DMS153 treated with DMSO at 0.1 percent for 48 hours (cell line): Measurements from ENCODE around the gene NUBPL.
"Not testable (repeated sequence)": the region's sequence is repeated elsewhere in the genome, so short reads cannot be mapped to it uniquely, and the experiment has no call there.

Experiments
- DNase-seq: peaks from one replicate; lab custom pipeline; 2025; ENCODE audit not compliant: unreplicated experiment; lab: John Stamatoyannopoulos, UW

NUBPL gene

DNA sequence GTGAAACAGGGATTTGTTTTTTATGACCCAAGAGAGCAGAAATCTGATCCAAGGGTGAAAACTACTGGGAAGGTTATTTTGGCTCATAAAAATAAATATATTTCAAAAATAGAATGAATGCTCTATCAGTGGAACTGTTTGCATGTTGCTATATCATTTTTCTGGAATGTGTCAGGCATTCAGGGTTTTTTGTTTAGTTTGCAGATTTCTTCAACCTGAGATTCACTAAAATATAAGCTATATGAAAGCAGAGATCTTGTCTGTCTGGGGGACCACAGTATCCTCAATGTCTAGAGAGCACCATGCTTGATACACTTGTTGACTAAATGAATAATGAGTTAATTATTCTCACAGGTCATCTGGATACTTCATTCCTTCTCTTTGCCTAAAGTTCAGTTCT is 165.1 kb downstream of the NUBPL start:
- DNase-seq = no peak

DNA sequence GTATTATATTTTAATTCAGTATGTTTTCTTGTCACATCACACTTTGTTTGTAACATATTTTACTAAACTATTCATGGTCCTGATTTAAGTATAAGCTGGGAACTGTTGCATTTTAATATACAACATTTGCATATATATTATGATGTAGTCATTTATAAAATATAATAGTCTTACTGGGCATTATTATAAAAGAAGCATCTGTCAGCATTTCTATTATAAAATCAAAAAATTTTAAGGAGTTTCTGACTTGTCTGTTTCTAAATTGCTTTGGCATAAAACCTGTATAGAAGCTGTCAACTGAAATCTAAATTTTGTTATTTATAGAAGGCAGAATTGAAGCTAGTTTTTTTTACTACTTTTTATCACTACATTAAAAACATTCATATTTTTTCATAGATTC is 166.6 kb downstream of the NUBPL start:
- DNase-seq = no peak

DNA sequence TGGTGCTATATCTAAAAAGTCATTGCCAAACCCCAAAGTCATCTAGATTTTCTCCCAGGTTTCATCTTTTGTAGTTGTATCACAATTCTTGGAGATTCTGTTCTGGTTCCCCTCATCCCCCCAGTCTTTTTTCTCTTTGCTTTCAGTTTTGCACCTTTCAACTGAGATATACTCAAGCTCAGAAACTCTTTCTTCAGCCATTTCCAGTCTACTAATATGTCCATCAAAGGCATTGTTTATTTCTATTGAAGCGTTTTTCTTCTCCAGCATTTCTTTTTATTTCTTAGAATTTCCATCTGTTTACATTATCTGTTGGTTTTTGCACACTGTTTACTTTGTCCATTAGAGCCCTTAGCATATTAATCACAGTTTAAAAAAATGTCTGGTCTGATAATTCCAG is 179.5 kb downstream of the NUBPL start:
- no peak for DNase-seq

DNA sequence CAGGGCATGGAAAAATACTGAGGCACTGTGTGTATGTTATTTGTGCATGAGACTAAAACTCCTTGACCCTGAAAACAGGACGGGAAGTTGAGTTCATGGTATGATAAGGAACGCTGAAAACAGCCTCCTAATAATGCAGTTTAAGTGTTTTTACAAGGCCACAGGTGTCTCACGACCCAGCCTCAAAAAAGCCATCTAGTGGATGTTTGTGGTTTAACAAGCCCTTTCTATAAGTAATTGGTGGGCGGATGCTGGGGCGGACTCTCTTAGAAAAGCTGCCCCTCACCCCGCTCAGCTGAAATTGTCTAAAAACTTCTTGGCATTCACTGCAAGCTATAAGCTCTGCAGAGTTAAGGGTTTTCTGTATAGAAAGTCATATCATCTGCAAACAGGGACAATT is 184.5 kb downstream of the NUBPL start:
- no peak for DNase-seq

DNA sequence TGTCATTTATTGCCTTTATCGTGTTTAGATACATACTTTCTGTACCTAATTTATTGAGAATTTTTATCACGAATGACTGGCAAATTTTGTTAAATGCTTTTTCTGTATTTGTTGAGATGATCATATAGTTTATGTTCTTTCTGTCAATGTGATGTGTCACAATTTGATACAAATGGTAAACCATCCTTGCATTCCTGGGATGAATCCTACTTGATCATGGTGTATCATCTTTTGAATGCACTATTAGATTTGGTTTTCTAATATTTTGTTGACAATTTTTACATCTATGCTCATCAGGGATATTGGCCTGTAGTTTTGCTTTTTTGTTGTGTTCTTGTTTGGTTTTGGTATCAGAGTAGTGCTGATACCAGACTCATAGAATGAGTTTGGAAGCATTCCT is 185.1 kb downstream of the NUBPL start:
- DNase-seq = no peak

DNA sequence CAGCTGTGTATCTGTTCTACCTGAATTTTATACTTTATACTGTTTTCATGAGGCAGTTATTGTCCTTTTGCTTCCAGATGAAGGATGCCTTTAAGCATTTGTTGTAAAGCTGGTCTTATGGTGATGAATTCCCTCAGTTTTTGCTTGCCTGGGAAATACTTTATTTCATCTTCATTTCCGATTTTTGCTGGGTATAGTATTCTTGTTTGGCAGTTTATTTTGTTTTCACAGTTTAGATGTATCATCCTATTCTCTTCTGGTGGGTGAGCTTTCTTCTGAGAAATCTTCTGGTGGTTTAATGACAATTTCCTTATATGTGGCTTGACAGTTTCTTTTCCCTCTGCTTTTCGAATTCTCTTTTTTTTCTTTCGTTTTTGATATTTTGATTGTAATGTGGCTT is 188.1 kb downstream of the NUBPL start:
- no peak for DNase-seq

DNA sequence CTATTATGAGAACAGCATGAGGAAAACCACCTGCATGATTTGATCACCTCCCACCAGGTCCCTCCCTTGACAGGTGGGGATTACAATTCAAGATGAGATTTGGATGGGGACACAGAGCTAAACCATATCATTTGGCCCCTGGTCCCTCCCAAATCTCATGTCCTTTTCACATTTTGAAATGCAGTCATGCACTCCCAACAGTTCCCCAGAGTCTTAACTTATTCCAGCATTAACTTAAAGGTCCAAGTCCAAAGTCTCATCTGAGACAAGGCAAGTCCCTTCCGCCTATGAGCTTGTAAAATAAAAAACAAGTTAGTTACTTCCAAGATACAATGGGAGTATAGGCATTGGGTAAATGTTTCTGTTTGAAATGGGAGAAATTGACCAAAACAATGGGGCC is 189.8 kb downstream of the NUBPL start:
- not testable (repeated sequence) for DNase-seq

DNA sequence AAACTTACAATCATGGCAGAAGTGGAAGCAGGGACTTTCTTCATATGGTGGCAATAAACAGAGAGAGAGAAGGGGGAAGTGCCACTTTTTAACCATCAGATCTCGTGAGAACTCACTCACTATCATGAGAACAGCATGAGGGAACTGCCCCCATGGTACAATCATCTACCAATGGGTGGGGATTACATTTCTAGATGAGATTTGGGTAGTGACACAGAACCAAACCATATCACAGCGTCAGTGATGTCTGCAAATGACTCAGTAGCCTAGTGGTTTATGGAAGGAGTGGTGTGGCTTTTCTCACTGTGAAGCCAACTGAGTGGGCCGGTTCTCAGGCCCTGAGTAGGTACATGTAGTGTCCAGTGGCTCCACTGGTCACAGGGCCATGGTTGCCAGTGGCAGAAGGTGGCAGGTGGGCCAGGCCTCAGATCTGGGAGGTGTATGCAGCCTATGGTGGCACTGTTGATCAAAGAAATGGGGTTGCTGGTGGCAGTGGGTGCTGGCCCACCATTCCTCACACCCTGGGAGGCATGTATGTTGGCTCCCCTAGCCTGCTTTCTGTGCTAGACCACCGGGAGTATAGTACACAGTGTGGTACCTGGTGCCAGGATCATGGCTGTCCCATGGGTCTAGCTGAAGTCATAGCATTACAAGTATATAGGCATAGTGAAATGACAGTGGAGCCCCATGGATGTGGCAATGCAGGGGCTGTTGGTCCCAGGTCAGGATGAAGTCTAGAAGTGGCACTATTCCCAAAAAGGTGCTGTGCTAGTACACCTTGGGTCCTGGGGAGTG is 191.9 kb downstream of the NUBPL start:
- no peak for DNase-seq

DNA sequence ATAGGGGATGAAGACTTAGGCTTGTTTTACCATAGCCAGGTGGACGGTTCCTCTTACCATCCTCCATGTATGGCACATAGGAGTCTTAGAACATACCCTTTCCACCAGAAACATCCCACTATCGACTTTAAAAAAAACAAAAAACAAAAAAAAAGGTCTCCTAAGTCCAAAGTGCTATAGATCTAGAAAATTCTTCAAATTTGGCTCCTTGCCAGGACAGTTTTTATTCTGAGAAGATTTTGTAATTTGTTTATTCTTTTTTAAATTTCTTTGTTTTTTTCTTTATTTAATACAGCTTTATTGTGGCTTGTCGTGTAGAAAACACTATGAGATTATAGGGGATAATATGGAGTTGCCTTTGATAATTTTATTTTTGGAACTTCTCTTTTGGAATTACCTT is 197.7 kb downstream of the NUBPL start:
- no peak for DNase-seq

DNA sequence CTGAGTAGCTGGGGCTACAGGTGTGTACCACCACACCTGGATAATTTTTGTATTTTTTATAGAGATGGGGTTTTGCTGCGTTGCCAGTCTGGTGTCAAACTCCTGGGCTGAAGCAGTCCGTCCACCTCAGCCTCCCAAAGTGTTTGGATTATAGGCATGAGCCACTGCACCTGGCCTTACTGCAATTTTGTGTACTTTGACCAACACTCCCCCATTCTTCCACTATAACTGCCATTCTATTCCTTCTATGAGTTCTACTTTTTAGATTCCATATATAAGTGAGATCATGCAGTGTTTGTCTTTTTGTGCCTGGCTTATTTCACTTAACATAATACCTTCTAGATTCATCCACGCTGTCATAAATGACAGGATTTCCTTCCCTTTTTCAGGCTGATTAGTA is 199.1 kb downstream of the NUBPL start:
- no peak for DNase-seq

DNA sequence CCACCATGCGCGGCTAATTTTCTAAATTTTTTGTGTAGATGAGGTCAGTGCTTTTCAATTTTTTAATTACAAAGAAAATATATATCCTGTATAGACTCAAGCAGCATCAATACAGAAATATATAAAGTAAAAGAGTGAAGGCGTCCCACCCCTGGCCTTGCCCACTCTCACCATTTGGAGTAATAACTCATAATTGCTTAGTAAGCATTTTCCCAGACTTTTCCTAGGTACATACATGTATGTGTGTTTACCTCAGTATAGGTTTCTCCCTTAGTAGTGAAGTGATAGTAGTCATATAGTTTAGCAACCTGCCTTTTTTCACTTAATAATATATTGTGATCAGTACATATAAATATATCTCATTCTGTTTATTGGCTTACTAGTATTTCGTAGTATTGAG is 200.1 kb downstream of the NUBPL start:
- DNase-seq = no peak

DNA sequence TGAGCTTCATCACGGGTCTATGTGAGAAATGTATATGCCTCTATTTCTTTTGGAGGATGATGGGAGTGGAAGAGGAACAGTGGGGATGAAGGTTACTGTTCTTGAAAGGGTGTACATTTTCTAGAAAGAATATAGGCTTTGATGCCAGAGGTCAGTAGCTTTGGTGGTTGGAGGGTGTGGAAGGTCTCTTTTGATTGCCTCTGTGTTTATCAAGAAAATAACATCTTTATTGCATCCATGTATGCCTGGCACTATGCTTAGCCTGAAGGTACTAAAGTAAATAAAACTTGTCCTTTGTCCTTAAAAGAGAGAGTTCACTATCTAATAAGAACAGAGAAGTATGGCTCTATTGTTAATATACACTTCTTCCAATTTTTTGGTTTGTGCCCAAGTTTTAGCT is 201.8 kb downstream of the NUBPL start:
- DNase-seq = no peak

DNA sequence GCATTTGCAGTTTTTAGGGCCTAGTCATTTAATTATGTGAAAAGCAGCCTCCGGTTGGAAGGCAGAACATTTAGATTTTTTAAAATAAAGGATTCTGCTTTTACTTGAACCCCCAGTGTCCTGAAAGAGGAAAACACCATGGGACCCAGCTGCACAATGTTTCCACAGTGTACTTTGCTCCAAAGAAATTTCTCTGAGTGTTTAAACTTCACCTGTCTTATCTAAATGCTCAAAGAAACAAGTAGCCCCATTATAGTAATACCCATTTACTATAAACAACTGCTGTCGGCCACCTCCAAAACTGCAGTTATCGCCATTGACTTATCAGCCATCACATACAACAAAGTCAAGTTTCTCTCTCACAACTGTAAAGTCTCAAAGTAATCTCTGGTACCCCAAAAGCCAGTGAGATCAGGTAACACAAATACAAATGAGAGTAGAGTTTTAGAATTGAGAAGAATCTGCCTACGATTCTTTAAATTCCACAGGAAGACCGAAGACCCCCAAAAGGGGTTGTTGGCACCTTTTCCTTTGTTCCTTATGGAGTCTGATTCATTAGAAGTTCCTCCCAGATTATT is 205.2 kb downstream of the NUBPL start:
- DNase-seq = no peak

DNA sequence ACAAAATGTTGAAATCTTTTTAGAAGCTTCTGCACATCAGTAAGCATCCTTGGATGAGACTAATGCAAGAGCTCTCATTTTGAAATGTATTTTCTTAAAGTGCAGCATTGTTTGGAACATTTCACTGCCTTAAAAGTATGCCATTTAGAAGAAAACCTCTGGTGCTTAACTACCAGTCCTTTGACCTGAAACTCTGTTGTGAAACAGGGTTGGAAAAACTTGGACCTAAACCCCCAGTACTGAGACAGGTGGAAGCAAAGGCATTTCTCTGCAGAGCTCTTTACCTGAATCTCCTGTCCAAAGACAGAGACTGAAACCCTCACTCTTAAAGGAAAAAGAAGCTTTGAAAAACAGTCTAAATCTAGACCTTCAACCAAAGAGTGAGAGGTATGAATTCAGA is 207.2 kb downstream of the NUBPL start:
- no peak for DNase-seq

DNA sequence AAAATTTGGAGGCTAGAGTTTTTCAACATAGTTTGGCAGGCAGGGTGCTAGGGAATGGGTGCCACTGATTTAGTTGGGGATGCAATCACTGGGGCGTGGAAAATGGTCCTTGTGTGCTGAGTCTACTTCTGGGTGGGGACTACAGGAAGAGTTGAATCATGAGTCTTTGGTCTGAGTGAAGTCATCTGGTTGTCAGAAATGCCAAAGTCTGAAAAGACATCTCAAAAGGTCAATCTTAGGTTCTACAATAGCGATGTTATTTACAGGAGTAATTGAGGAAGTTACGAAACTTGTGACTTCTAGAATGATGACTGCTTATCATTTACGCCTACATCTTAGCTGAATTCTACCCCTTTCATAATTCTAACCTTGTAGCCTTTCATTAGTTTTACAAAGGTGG is 209.1 kb downstream of the NUBPL start:
- DNase-seq = no peak

DNA sequence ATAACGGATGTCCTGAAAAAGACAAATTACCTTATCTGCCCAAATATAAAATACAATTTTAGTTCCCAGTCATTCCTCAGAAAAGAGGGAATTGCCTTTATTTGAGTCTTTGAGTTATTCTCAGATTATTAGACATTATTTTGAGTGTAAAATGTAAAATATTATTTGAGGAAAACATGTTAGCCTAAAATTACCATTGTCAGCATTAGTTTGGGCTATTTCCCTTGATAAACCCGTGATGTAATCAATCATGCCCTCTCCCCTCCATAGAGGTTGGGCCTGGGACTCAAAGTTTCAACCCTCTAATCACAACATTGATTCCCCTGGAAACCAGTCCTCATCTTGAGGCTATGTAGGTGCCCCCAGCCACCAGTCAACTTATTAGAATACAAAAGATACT is 213.4 kb downstream of the NUBPL start:
- DNase-seq = no peak

DNA sequence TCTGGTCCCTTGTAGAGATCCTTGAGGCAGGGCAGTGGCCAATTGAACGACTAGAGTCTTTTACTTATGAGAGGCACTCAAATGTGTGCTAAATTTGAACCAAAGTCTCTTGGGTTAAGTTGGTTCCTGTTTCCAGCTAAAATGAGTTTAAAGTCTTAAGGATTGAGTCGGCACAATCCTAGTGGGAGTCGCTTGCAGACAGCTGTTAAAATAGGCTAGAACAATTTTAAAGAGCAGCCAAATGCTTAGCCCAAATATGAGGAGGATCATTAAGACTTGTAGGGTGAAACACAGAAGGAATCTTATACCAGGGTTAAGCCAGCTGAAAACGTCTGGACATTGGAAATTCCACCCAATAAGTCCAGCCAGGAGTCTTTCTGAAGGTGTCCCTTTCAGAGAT is 216.1 kb downstream of the NUBPL start:
- DNase-seq = no peak

DNA sequence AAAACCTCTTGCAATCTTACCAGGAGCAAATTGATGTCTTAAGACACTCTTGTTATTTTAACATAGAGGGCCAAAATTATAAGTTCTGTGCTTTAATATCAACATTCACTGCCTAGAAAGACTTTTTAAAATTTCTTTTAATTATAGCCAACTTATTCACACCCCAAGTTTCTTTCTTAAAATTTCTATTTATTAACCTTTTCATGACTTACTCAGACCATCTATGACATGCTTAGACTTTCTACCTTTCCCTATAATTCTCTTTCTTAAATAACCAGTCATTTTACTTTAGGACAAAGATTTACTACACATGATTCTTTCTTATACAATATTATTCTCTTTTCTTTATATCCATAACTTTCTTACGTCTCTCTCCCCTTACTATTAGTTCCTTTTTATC is 220.4 kb downstream of the NUBPL start:
- DNase-seq = no peak

DNA sequence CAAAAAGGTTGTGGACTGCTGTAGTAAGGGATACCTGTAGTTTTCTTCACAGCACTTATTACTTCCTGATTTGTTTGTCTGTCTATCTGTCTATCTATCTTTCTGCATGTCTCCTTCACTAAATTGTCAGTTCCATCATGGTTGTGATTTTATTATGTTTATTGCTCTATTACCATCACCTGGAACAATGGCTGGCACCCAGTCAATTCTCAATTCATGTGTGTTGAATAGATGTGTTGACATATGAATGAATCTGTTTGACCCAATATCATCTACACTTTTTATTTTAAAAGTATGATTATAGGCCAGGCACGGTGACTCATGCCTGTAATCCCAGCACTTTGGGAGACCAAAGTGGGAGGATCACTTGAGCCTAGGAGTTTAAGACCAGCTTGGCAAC is 224.4 kb downstream of the NUBPL start:
- DNase-seq = no peak

DNA sequence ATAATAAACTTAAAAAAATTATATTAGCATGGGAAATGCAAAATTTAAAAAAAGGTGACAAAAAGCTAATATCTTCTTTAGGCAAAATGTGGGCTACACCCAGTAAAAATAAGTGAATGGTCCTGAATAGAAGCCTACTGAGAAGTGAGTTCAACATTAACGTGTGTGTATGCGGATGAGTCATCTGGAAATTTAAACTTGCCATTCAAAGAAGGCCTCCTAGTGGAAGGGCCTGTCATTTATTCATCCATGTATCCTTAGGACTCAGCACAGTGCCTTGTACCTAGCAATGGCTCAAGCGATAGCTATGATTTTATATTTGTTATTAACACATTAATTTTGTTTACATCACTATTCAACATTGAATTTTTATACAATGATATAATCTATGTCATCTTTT is 226.2 kb downstream of the NUBPL start:
- DNase-seq = no peak

DNA sequence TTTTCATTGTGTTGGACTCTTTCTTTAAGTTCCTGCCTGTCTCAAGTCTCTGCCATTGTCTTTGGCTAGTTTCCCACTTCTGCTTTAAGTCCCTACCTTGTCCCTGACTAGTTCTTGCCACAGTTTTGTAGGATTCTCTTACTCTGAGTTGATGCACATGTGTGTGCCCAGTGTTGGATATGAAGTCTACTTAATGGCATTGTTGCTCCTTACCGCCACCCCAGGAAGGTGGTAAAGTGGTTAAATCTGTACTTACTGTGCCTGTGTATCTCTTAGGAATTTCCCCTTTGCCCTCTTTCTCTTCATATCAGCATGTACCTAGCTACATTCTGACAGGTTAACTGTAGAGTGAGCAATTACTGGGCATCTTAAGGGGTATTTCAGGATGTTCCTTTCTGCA is 227.1 kb downstream of the NUBPL start:
- no peak for DNase-seq

DNA sequence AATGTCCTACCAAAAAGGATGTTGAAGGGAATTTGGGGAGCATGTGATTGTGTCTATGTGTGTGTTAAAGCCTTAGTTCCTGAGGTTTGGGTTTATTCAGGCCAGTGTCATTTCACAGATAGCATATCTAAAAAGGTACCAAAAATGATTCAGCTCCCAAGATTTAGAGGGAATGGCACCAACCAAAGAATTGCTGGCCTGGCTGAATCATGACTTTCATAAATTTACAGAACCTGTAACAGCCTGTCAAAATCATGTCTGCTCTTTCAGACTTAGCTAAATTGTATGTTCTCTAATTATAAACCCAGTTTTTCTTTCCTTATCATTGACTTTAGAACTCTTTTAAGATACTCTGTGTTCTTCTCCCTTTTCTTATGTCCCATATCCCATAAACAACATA is 231.5 kb downstream of the NUBPL start:
- no peak for DNase-seq

DNA sequence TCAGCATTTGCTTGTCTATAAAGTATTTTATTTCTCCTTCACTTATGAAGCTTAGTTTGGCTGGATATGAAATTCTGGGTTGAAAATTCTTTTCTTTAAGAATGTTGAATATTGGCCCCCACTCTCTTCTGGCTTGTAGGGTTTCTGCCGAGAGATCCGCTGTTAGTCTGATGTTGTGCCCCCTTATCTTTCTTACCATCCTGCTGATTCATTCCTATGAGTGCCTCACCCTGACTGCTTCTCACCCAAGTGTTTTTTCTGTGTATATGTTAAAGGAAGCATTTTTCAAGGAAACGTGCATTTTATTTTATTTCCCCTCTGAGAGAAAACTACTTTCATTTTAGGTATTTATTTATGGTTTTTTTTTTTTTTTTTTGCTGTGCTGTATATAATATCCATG is 236.7 kb downstream of the NUBPL start:
- DNase-seq = not testable (repeated sequence)
